ENCODE results near the gene PIP5K1C. TPM values are rescaled to one million over a fixed set of nuclear protein-coding genes. Genes with fewer than 3 reads are reported as not detected.

Gene PIP5K1C
- polyA plus RNA-seq, 1 donor from 2014 or later = 7.1 TPM

- H4K20me1 ChIP-seq (ENCODE audit: insufficient read depth) = no peaks in the 10 kb centered on the region
- H3K36me3 ChIP-seq (ENCODE audit: insufficient read depth, low read length) = no peaks in the 10 kb centered on the region
- TF ChIP-seq POLR2AphosphoS5 (IDR thresholded peaks at IDR 0.05) = no peak
- no peak for TF ChIP-seq TAF1 (IDR thresholded peaks at IDR 0.05; ENCODE audit: low read depth)
- TF ChIP-seq RAD21 (conservative IDR thresholded peaks at IDR 0.05) = no peak
- no peak for TF ChIP-seq MXI1 (conservative IDR thresholded peaks at IDR 0.05; ENCODE audit: poor library complexity, severe bottlenecking)
- TF ChIP-seq EP300 (conservative IDR thresholded peaks at IDR 0.05; ENCODE audit: poor library complexity, severe bottlenecking) = no peak
- no peak for TF ChIP-seq SMC3 (conservative IDR thresholded peaks at IDR 0.05; ENCODE audit: poor library complexity)
- no peak for TF ChIP-seq EZH2 (IDR thresholded peaks at IDR 0.05; ENCODE audit: borderline replicate concordance, insufficient read depth, low read length, poor library complexity, severe bottlenecking)
- TF ChIP-seq CTCF (IDR thresholded peaks at IDR 0.05; ENCODE audit: poor library complexity, severe bottlenecking) = no peak
- no peak overlapping the region for H3K27ac ChIP-seq (ENCODE audit: low read length)
- no peaks in the 10 kb centered on the region for H3K79me2 ChIP-seq (replicated peaks; ENCODE audit: insufficient read depth, low read length)
- no peak overlapping the region for H3K4me3 ChIP-seq (ENCODE audit: low read length)
- H3K9ac ChIP-seq (ENCODE audit: low read length) = no peak overlapping the region
- no peaks in the 10 kb centered on the region for H3F3A ChIP-seq (ENCODE audit: insufficient read depth, low read length, poor library complexity, severe bottlenecking)
- H3K9me2 ChIP-seq (ENCODE audit: insufficient read depth, low read length) = no peaks in the 10 kb centered on the region
- H3K27me3 ChIP-seq (ENCODE audit: insufficient read depth, low read depth, low read length) = peaks cover 22% of the 10 kb centered on the region
- H3K9me3 ChIP-seq (ENCODE audit: low read length) = no peaks in the 10 kb centered on the region
- no peak overlapping the region for H2AFZ ChIP-seq (ENCODE audit: low read depth, low read length)
- no peak overlapping the region for H3K4me2 ChIP-seq (ENCODE audit: low read length)
These were observed 89.2 kb downstream of the PIP5K1C start for GRCh38 chr19:3610745-3611717.

GRCh38 chr19:3609779-3610719, 90.2 kb downstream of the PIP5K1C start:
- Histone ChIP-seq H3K9ac (ENCODE audit: low read length) (no peak overlapping the region), H3K27me3 (ENCODE audit: insufficient read depth, low read depth, low read length) (peaks cover 32% of the 10 kb centered on the region), H3F3A (ENCODE audit: insufficient read depth, low read length, poor library complexity, severe bottlenecking) (no peaks in the 10 kb centered on the region), H3K79me2 (replicated peaks; ENCODE audit: insufficient read depth, low read length) (no peaks in the 10 kb centered on the region), H3K4me2 (ENCODE audit: low read length) (no peak overlapping the region), H2AFZ (ENCODE audit: low read depth, low read length) (no peak overlapping the region), H3K9me2 (ENCODE audit: insufficient read depth, low read length) (no peaks in the 10 kb centered on the region), H4K20me1 (ENCODE audit: insufficient read depth) (no peaks in the 10 kb centered on the region), H3K36me3 (ENCODE audit: insufficient read depth, low read length) (no peaks in the 10 kb centered on the region), H3K27ac (ENCODE audit: low read length) (no peak overlapping the region), H3K9me3 (ENCODE audit: low read length) (no peaks in the 10 kb centered on the region), H3K4me3 (ENCODE audit: low read length) (no peak overlapping the region)
- no peak for TF ChIP-seq REST (IDR thresholded peaks at IDR 0.05; ENCODE audit: borderline replicate concordance)
- no peak for TF ChIP-seq RAD21 (conservative IDR thresholded peaks at IDR 0.05)
- TF ChIP-seq TAF1 (IDR thresholded peaks at IDR 0.05; ENCODE audit: low read depth) = no peak
- TF ChIP-seq SMC3 (conservative IDR thresholded peaks at IDR 0.05; ENCODE audit: poor library complexity) = no peak
- no peak for TF ChIP-seq CTCF (IDR thresholded peaks at IDR 0.05; ENCODE audit: poor library complexity, severe bottlenecking)
- no peak for TF ChIP-seq POLR2AphosphoS5 (IDR thresholded peaks at IDR 0.05)
- TF ChIP-seq MXI1 (conservative IDR thresholded peaks at IDR 0.05; ENCODE audit: poor library complexity, severe bottlenecking) = no peak
- no peak for TF ChIP-seq EP300 (conservative IDR thresholded peaks at IDR 0.05; ENCODE audit: poor library complexity, severe bottlenecking)
- no peak for TF ChIP-seq EZH2 (IDR thresholded peaks at IDR 0.05; ENCODE audit: borderline replicate concordance, insufficient read depth, low read length, poor library complexity, severe bottlenecking)
